ENCODE results near the gene GJE1.

The GJE1 gene

GRCh38 chr6:142167071-142167470 is 34.3 kb downstream of the GJE1 start:
- DNase-seq: no peak

GRCh38 chr6:142167486-142167885 is 34.8 kb downstream of the GJE1 start:
- no peak for DNase-seq

- no peak for DNase-seq
Measured at GRCh38 chr6:142171351-142171750, 38.6 kb downstream of the GJE1 start.

GRCh38 chr6:142172758-142173157 is 40.0 kb downstream of the GJE1 start:
- no peak for DNase-seq

- no peak for DNase-seq
Measured at GRCh38 chr6:142173980-142174379, 41.3 kb downstream of the GJE1 start.

GRCh38 chr6:142174703-142175102 is 42.0 kb downstream of the GJE1 start:
- no peak for DNase-seq

GRCh38 chr6:142178129-142178528 is 45.4 kb downstream of the GJE1 start:
- DNase-seq: no peak

- DNase-seq: no peak
Measured at GRCh38 chr6:142182004-142182403, 49.3 kb downstream of the GJE1 start.

- no peak for DNase-seq
Measured at GRCh38 chr6:142183351-142183750, 50.6 kb downstream of the GJE1 start.

- no peak for DNase-seq
Measured at GRCh38 chr6:142184307-142184706, 51.6 kb downstream of the GJE1 start.
